Measurements from ENCODE around the gene GNB5. TPM values are rescaled to one million over a fixed set of nuclear protein-coding genes. Genes with fewer than 3 reads are reported as not detected.

The GNB5 gene
- total RNA-seq, 1 donor = 58.3 TPM

DNA sequence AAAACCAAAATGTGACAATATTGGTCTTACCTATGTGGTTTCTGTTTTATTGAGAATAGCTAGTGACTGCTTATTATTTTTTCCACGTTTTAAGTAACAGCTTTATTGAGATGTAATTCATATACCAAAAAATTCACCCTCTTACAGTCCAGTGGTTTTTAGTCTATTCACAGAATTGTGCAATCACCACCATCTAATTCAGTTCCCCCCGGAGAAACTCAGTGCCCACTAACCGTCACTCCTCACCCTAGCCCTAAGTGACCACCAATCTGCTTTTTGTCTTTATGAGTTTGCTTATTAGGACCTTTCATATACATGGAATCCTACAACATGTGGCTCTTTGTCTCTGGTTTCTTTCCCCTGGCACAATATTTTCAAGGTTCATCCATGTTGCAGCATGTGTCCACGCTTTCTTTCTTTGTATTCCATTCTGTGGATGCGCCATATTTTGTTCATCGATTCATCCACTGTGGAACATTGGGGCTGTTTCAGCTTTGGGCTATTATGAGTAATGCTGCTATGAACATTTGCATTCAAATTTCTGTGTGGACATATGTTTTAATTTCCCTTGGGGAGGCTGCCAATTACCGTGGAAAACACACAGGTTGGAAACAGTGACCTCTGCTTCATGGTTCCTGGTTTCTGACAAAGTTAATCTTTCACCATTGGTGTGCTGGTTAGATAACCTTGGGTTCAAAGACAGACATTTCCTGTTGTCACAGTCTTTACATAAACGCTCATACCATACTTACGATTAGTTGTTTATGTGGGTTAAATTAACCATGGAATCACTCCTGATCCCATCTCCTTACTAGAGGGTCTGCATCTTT, 75.4 kb downstream of the GNB5 start:
- no peak overlapping the region for H3K4me3 ChIP-seq (ENCODE audit: low read depth, low read length)
- no peak for TF ChIP-seq CTCF (IDR thresholded peaks at IDR 0.05; ENCODE audit: insufficient read depth, low read depth, low read length)
- DNase-seq (ENCODE audit: low read depth) = peak; percentile 38

GRCh38 chr15:52114261-52115055, 76.7 kb downstream of the GNB5 start:
- no peak for TF ChIP-seq CTCF (IDR thresholded peaks at IDR 0.05; ENCODE audit: insufficient read depth, low read depth, low read length)
- H3K4me3 ChIP-seq (ENCODE audit: low read depth, low read length) = no peak overlapping the region
- no peak for DNase-seq (ENCODE audit: low read depth)

DNA sequence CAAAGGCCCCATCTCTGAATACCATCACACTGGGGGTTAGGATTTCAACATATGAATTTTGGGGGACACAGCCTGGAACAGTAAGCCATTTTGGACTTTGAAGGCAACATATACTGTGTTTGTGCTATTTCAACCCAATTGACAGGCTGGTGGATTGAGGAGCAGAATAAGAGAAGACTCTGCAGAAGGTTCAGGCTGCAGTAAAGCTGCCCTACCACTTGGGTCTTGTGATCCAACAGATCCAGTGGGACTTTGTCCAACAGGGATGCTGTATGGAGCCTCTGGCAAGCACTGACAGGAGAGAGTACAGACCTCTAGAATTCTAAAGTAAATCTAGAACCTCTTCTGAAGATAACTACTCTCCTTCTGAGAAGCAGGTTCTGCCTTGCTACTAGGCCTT, 77.5 kb downstream of the GNB5 start:
- TF ChIP-seq CTCF (IDR thresholded peaks at IDR 0.05; ENCODE audit: insufficient read depth, low read depth, low read length) = no peak
- DNase-seq (ENCODE audit: low read depth) = no peak

DNA sequence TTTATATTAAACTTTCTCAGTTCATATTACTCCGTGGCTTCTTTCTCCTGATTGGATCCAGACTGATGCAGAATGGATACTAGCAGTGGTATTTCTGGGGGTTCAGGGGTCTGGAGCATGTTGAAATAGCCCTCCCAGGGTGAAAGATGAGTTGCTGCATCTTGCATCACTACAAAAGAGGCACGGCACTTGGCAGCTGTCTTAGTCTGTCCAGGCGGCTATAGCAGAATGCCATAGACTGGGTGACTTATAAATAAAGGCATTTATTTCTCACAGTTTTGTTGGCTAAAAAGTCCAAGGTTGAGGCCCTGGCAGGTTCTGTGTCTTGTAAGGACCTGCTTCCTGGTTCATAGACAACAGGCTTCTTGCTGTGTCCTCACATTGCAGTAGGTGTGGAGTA, 78.0 kb downstream of the GNB5 start:
- H3K4me3 ChIP-seq (ENCODE audit: low read depth, low read length) = no peak overlapping the region
- DNase-seq (ENCODE audit: low read depth) = no peak
- no peak for TF ChIP-seq CTCF (IDR thresholded peaks at IDR 0.05; ENCODE audit: insufficient read depth, low read depth, low read length)

More for the DNA sequence above, 77.5 kb downstream of the GNB5 start:
- no peak overlapping the region for H3K4me3 ChIP-seq (ENCODE audit: low read depth, low read length)

DNA sequence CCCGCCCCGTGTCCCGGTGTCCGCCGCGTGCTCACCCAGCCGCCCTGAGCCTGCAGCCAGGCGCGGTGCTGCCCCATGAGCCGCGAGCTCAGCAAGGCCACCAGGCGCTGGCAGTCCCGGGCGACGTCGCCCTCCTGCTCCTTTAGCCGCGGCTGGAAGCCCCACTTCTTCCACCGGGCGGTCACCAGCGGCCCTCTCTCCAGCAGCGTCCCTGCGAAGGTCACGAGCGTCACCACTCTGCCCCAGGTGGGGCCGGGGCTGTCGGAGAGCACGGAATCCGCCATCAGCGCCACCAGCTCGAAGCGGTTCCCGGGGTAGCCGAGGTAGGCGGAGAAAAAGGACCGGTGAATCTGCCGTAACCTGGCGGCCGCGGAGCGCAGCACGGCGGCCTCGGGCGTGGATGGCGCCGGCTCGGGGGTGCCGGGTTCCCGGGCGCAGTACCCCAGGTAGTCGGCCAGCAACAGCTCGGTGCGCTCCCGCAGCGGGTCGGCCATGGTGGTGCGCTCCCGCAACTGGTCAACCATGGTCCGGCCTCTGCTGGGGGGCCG, 78.9 kb downstream of the GNB5 start:
- TF ChIP-seq CTCF (IDR thresholded peaks at IDR 0.05; ENCODE audit: insufficient read depth, low read depth, low read length) = no peak
- H3K4me3 ChIP-seq (ENCODE audit: low read depth, low read length) = peak overlapping the region; percentile 48
- no peak for DNase-seq (ENCODE audit: low read depth)

DNA sequence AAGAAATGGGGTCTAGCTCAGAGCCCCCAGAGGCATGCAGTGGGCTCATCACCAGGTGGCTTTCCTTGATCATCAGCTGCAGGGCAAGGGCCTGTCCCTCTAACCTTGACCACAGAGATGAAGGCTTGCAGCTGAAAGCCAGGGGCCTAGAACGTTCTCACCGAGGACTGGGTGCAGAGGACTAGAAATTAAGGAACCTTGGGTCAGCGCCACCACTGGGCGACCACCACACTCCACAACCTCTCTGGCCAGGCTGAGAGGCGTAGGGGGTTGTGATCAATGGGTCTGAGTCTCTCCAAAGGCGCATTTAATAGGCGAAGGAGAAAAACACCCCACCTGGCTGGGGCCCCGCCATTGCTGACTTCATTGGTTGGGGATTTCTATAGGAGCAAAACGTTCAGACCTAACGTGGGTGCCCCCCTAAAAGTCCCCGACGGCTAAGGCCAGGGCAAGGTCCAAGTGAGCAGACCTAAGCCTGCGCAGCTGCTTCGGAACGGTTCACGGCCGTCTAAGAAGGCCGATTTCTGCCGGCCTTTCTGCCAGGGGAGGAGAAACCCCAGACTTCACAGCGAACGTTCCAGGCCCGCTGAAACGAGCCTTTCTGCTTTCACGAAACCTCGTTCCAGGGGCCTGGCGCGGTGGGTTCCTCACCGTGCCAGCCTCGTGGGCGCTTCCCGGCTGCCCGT, 79.5 kb downstream of the GNB5 start:
- TF ChIP-seq CTCF (IDR thresholded peaks at IDR 0.05; ENCODE audit: insufficient read depth, low read depth, low read length) = no peak
- DNase-seq (ENCODE audit: low read depth) = no peak
- H3K4me3 ChIP-seq (ENCODE audit: low read depth, low read length) = peak overlapping the region; percentile 48
